HepG2 (cell line): ENCODE data around the gene CLUH. TPM values are rescaled to one million over a fixed set of nuclear protein-coding genes. Genes with fewer than 3 reads are reported as not detected.

Experiments
- AGO2 ChIP-seq: fragments of 200-400 bp; formaldehyde crosslinking; optimal IDR thresholded peaks from 2 replicates; pipeline ENCODE3; 2017; ENCODE audit warnings: mild to moderate bottlenecking, low read depth, low read length, moderate library complexity
- ATRX ChIP-seq: sonication (generic); formaldehyde crosslinking; IDR thresholded peaks from 2 replicates; pipeline ENCODE4 v1.4.0; 2020; ENCODE audit warnings: missing genetic modification reagents, borderline replicate concordance
- BCL6 ChIP-seq: IDR thresholded peaks from 2 replicates; pipeline ENCODE4 v1.6.1; 2016; ENCODE audit warnings: missing genetic modification reagents, missing compliant biosample characterization
- CENPT ChIP-seq: sonication (generic); formaldehyde crosslinking; IDR thresholded peaks from 2 replicates; pipeline ENCODE4 v1.8.0; 2022; ENCODE audit warnings: low read depth, mild to moderate bottlenecking, moderate library complexity, missing genetic modification reagents
- DNMT3B ChIP-seq: conservative IDR thresholded peaks from 2 replicates; pipeline ENCODE4 v1.6.1; 2016; ENCODE audit warnings: missing biosample characterization, control low read depth
- FOXP1 ChIP-seq, 2 experiments: fragments of 450-650 bp in 1 of 2; IDR thresholded peaks; 2 replicates each; pipeline ENCODE4 v1.6.1; 2017 to 2018; ENCODE audit warnings: antibody characterized with exemption in 1 of 2
- HNRNPL ChIP-seq: fragments of 200-400 bp; formaldehyde crosslinking; IDR thresholded peaks from 2 replicates; pipeline ENCODE4 v1.6.1; 2017; ENCODE audit warnings: mild to moderate bottlenecking, low read depth, low read length
- NBN ChIP-seq: fragments of 450-650 bp; conservative IDR thresholded peaks from 2 replicates; pipeline ENCODE4 v1.6.1; 2017
- NKX3-1 ChIP-seq: sonication (generic); formaldehyde crosslinking; IDR thresholded peaks from 2 replicates; pipeline ENCODE4 v1.5.0; 2020; ENCODE audit warnings: missing genetic modification reagents
- NONO ChIP-seq, 2 experiments: fragments of 450-650 bp in 1 of 2; sonication (generic) in 1 of 2; formaldehyde crosslinking in 1 of 2; IDR thresholded peaks in 1 of 2; conservative IDR thresholded peaks in 1 of 2; 2 replicates each; pipeline versions ENCODE4 v1.6.1 to v1.8.0; 2017 to 2022; ENCODE audit warnings: mild to moderate bottlenecking in 1 of 2, missing genetic modification reagents in 1 of 2, moderate library complexity in 1 of 2
- NPAS2 ChIP-seq: sonication (generic); formaldehyde crosslinking; IDR thresholded peaks from 2 replicates; pipeline ENCODE4 v1.8.0; 2022; ENCODE audit warnings: mild to moderate bottlenecking, missing genetic modification reagents, borderline replicate concordance
- POGK ChIP-seq: sonication (generic); formaldehyde crosslinking; conservative IDR thresholded peaks from 2 replicates; pipeline ENCODE4 v1.8.0; 2022; ENCODE audit warnings: mild to moderate bottlenecking, moderate library complexity, missing genetic modification reagents
- PRMT3 ChIP-seq: sonication (generic); formaldehyde crosslinking; IDR thresholded peaks from 2 replicates; pipeline ENCODE4 v1.8.1; 2022; ENCODE audit warnings: low read depth, mild to moderate bottlenecking, moderate library complexity, missing genetic modification reagents, borderline replicate concordance
- SMC3 ChIP-seq: IDR thresholded peaks from 2 replicates; pipeline ENCODE4 v1.6.1; 2011; ENCODE audit warnings: low read length, improper control_type of control experiment
- SPEN ChIP-seq: sonication (generic); formaldehyde crosslinking; IDR thresholded peaks from 2 replicates; pipeline ENCODE4 v1.5.1; 2020; ENCODE audit warnings: low read depth, mild to moderate bottlenecking, missing genetic modification reagents
- TEAD2 ChIP-seq: sonication (generic); formaldehyde crosslinking; IDR thresholded peaks from 2 replicates; pipeline ENCODE4 v1.9.0; 2021; ENCODE audit warnings: missing genetic modification reagents
- TOPORS ChIP-seq: sonication (generic); formaldehyde crosslinking; IDR thresholded peaks from 2 replicates; pipeline ENCODE4 v1.8.0; 2023; ENCODE audit warnings: mild to moderate bottlenecking, missing genetic modification reagents
- U2AF1 ChIP-seq: fragments of 200-400 bp; formaldehyde crosslinking; optimal IDR thresholded peaks from 2 replicates; pipeline ENCODE3; 2017; ENCODE audit warnings: mild to moderate bottlenecking, low read depth, low read length
- U2AF2 ChIP-seq: fragments of 200-400 bp; formaldehyde crosslinking; IDR thresholded peaks from 2 replicates; pipeline ENCODE4 v1.6.1; 2017; ENCODE audit warnings: low read depth, mild to moderate bottlenecking, low read length
- ZBTB46 ChIP-seq: sonication (generic); formaldehyde crosslinking; IDR thresholded peaks from 2 replicates; pipeline ENCODE4 v1.4.0; 2020; ENCODE audit warnings: mild to moderate bottlenecking, missing genetic modification reagents, borderline replicate concordance
- ZFP90 ChIP-seq: sonication (generic); formaldehyde crosslinking; IDR thresholded peaks from 2 replicates; pipeline ENCODE4 v1.8.0; 2022; ENCODE audit warnings: missing genetic modification reagents, mild to moderate bottlenecking, inconsistent platforms, borderline replicate concordance
- ZKSCAN1 ChIP-seq: fragments of 150-350 bp; IDR thresholded peaks from 2 replicates; pipeline ENCODE4 v1.6.1; 2014; ENCODE audit warnings: low read length
- ZNF430 ChIP-seq: sonication (generic); formaldehyde crosslinking; IDR thresholded peaks from 2 replicates; pipeline ENCODE4 v1.9.0; 2021; ENCODE audit warnings: mild to moderate bottlenecking, missing genetic modification reagents
- ZNF564 ChIP-seq: sonication (generic); formaldehyde crosslinking; IDR thresholded peaks from 2 replicates; pipeline ENCODE4 v1.8.1; 2023; ENCODE audit warnings: mild to moderate bottlenecking, missing genetic modification reagents
- ZSCAN22 ChIP-seq: sonication (generic); formaldehyde crosslinking; IDR thresholded peaks from 2 replicates; pipeline ENCODE4 v1.4.0; 2020; ENCODE audit warnings: mild to moderate bottlenecking, missing genetic modification reagents
- ZUFSP ChIP-seq: sonication (generic); formaldehyde crosslinking; IDR thresholded peaks from 2 replicates; pipeline ENCODE4 v1.9.0; 2021; ENCODE audit warnings: missing genetic modification reagents, mild to moderate bottlenecking, borderline replicate concordance
- polyA plus RNA-seq, 8 experiments: library from polyadenylated mRNA; depleted of rRNA in 3 of 8; stranded (reverse) in 7 of 8; unstranded in 1 of 8; fragments of >200 nt; fragmentation: Illumina TruSeq in 4 of 8; extraction: Trizol in 4 of 8; gene quantifications; 2 replicates each; pipeline versions ENCODE4 v1.2.1 to v1.2.3, GENCODE V29; 2011 to 2016; ENCODE audit warnings: low read depth in 4 of 8, missing spikeins in 1 of 8, mixed read lengths in 1 of 8; ENCODE audit not compliant: insufficient read depth in 1 of 8
- total RNA-seq, 5 experiments: library from RNA; depleted of rRNA; stranded (reverse); fragments of >200 nt; fragmentation: Illumina TruSeq; extraction: Trizol; gene quantifications; 2 replicates each; pipeline ENCODE4 v1.2.3, GENCODE V29; 2016; ENCODE audit warnings: low read depth in 1 of 5

CLUH gene
- total and polyA plus RNA-seq, 2 of the 13 experiments (the other 11 are each of a cell fraction or from before 2014, with no cell fraction given): 30.9 to 60.5 TPM

- peak; percentile 99 for TF ChIP-seq NKX3-1
- no peak for TF ChIP-seq FOXP1 (IDR thresholded peaks at IDR 0.05)
- TF ChIP-seq FOXP1 (CRISPR knock-in tag; IDR thresholded peaks at IDR 0.05): no peak
- TF ChIP-seq TEAD2 (CRISPR knock-in tag): peak; percentile 94
- peak; percentile 92; the same call in 1 of the 2 replicates for TF ChIP-seq CENPT (CRISPR knock-in tag)
- TF ChIP-seq ZKSCAN1: no peak
- no peak for TF ChIP-seq NBN
- TF ChIP-seq SMC3: no peak
- TF ChIP-seq AGO2: no peak
- TF ChIP-seq DNMT3B (CRISPR knock-in tag): peak; percentile 84; the same call in 1 of the 2 replicates
- no peak for TF ChIP-seq U2AF1
- TF ChIP-seq NONO (IDR thresholded peaks at IDR 0.05): no peak
- peak; percentile 62; the same call in 1 of the 2 replicates for TF ChIP-seq NONO (CRISPR knock-in tag; conservative IDR thresholded peaks at IDR 0.05)
- peak; percentile 97 for TF ChIP-seq ZNF564 (CRISPR knock-in tag)
- no peak for TF ChIP-seq ZSCAN22 (CRISPR knock-in tag)
- 0 out of 2 replicates have a peak, but pooled peaks have one; percentile 22 for TF ChIP-seq HNRNPL
- no peak for TF ChIP-seq ZUFSP (CRISPR knock-in tag)
- TF ChIP-seq BCL6 (CRISPR knock-in tag): peak; percentile 77
- peak; percentile 90 for TF ChIP-seq SPEN (CRISPR knock-in tag)
- no peak for TF ChIP-seq U2AF2
- TF ChIP-seq POGK: peak; percentile 98
- TF ChIP-seq NPAS2 (CRISPR knock-in tag): no peak
- TF ChIP-seq ATRX (CRISPR knock-in tag): no peak
- TF ChIP-seq TOPORS (CRISPR knock-in tag): peak; percentile 92
- TF ChIP-seq ZNF430 (CRISPR knock-in tag): peak; percentile 98
- no peak for TF ChIP-seq ZBTB46 (CRISPR knock-in tag)
- TF ChIP-seq PRMT3 (CRISPR knock-in tag): peak; percentile 95
- peak; percentile 97 for TF ChIP-seq ZFP90
Observed at GRCh38 chr17:2749784-2750181, 38.2 kb upstream of the CLUH start (continued).
